Glutamatergic neuron (in vitro differentiated cells): ENCODE results near the gene LPIN1. TPM values are rescaled to one million over a fixed set of nuclear protein-coding genes. Genes with fewer than 3 reads are reported as not detected.

Experiments used
- DNase-seq: peaks from one replicate; pipeline ENCODE4 v3.0.0; 2022
- H3K27ac Mint-ChIP-seq: one replicate; pipeline ENCODE4 v1.8.0; 2020; ENCODE audit warnings: mild to moderate bottlenecking, mixed read lengths, inconsistent platforms; ENCODE audit not compliant: unreplicated experiment
- H3K27me3 Mint-ChIP-seq: one replicate; pipeline ENCODE4 v1.8.0; 2020; ENCODE audit warnings: mild to moderate bottlenecking, moderate library complexity, mixed read lengths, inconsistent platforms; ENCODE audit not compliant: unreplicated experiment
- H3K36me3 Mint-ChIP-seq: one replicate; pipeline ENCODE4 v1.8.0; 2020; ENCODE audit warnings: mild to moderate bottlenecking, mixed read lengths, inconsistent platforms; ENCODE audit not compliant: unreplicated experiment
- H3K4me1 Mint-ChIP-seq: one replicate; pipeline ENCODE4 v1.8.0; 2020; ENCODE audit warnings: mild to moderate bottlenecking, low read depth, mixed read lengths, inconsistent platforms; ENCODE audit not compliant: unreplicated experiment
- H3K4me3 Mint-ChIP-seq: one replicate; pipeline ENCODE4 v1.8.0; 2020; ENCODE audit warnings: mild to moderate bottlenecking, mixed read lengths, inconsistent platforms; ENCODE audit not compliant: unreplicated experiment
- H3K9me3 Mint-ChIP-seq: one replicate; pipeline ENCODE4 v1.8.0; 2020; ENCODE audit warnings: mild to moderate bottlenecking, moderate library complexity, mixed read lengths, inconsistent platforms; ENCODE audit not compliant: unreplicated experiment
- CTCF ChIP-seq: fragments of 200-600 bp; sonication (generic); IDR thresholded peaks from one replicate; pipeline ENCODE4 v1.5.0; 2021; ENCODE audit not compliant: partially characterized antibody, unreplicated experiment
- total RNA-seq: library from RNA; stranded (reverse); fragmentation: NEBNext Ultra II Directional; extraction: Animal tissue kit (Norgen Biotek cat#: 25700); gene quantifications from one replicate; pipeline ENCODE4 v1.2.1, GENCODE V29; 2021; ENCODE audit not compliant: unreplicated experiment

The LPIN1 gene
- total RNA-seq, 1 donor from 2014 or later, result 142 TPM

- DNase-seq, result no peak
- Mint-ChIP-seq H3K4me1 (peaks cover 42% of the 10 kb centered on the region), H3K4me3 (peak overlapping the region; percentile 96), H3K27me3 (peaks cover 14% of the 10 kb centered on the region), H3K9me3 (peaks cover 3% of the 10 kb centered on the region), H3K27ac (peak overlapping the region; percentile 33), H3K36me3 (no peaks in the 10 kb centered on the region)
- TF ChIP-seq CTCF, result no peak
Observed at GRCh38 chr2:11750917-11751316, 4.5 kb downstream of the LPIN1 start.

GRCh38 chr2:11752906-11753305, 6.5 kb downstream of the LPIN1 start:
- no peak for TF ChIP-seq CTCF
- peak overlapping the region; percentile 46 for H3K4me3 Mint-ChIP-seq
- H3K27me3 Mint-ChIP-seq, result peaks cover 6% of the 10 kb centered on the region
- no peak for DNase-seq
- peaks cover 4% of the 10 kb centered on the region for H3K9me3 Mint-ChIP-seq
- H3K36me3 Mint-ChIP-seq, result no peaks in the 10 kb centered on the region
- peaks cover 46% of the 10 kb centered on the region for H3K4me1 Mint-ChIP-seq
- H3K27ac Mint-ChIP-seq, result no peak overlapping the region

- DNase-seq, result no peak
- Mint-ChIP-seq H3K4me1 (peaks cover 46% of the 10 kb centered on the region), H3K9me3 (peaks cover 5% of the 10 kb centered on the region), H3K4me3 (no peak overlapping the region), H3K36me3 (peaks cover 3% of the 10 kb centered on the region), H3K27me3 (peaks cover 2% of the 10 kb centered on the region), H3K27ac (no peak overlapping the region)
- TF ChIP-seq CTCF, result no peak
Observed at GRCh38 chr2:11753452-11753885, 7.0 kb downstream of the LPIN1 start.

GRCh38 chr2:11753886-11754699, 7.7 kb downstream of the LPIN1 start:
- peaks cover 8% of the 10 kb centered on the region for H3K36me3 Mint-ChIP-seq
- H3K4me3 Mint-ChIP-seq, result no peak overlapping the region
- H3K9me3 Mint-ChIP-seq, result peaks cover 5% of the 10 kb centered on the region
- peak overlapping the region; percentile 17 for H3K27ac Mint-ChIP-seq
- peaks cover 2% of the 10 kb centered on the region for H3K27me3 Mint-ChIP-seq
- DNase-seq, result no peak
- H3K4me1 Mint-ChIP-seq, result peaks cover 49% of the 10 kb centered on the region
- no peak for TF ChIP-seq CTCF

- Mint-ChIP-seq H3K27me3 (peaks cover 2% of the 10 kb centered on the region), H3K9me3 (peaks cover 5% of the 10 kb centered on the region)
Observed at GRCh38 chr2:11754700-11755015, 8.2 kb downstream of the LPIN1 start.

More at GRCh38 chr2:11754700-11755015, 8.2 kb downstream of the LPIN1 start:
- no peak for DNase-seq
- no peak for TF ChIP-seq CTCF
- Mint-ChIP-seq H3K4me3 (no peak overlapping the region), H3K27ac (no peak overlapping the region), H3K4me1 (peaks cover 50% of the 10 kb centered on the region), H3K36me3 (peaks cover 8% of the 10 kb centered on the region)
